ENCODE results near the gene SLC25A11.
"Not testable (repeated sequence)": the region's sequence is repeated elsewhere in the genome, so short reads cannot be mapped to it uniquely, and the experiment has no call there.

The SLC25A11 gene

GRCh38 chr17:4919511-4920047, 20.3 kb downstream of the SLC25A11 start:
- Histone ChIP-seq H3K27me3 (no peaks in the 10 kb centered on the region), H3K27ac (peak overlapping the region; percentile 39), H3K4me1 (ENCODE audit: control insufficient read depth in 1 of 2, insufficient read depth in 1 of 2, low read depth in 1 of 2, low read length in 1 of 2) (peaks cover 9 to 11% of the 10 kb centered on the region in 2 experiments), H3K36me3 (no peaks in the 10 kb centered on the region), H3K4me3 (ENCODE audit: low read depth in 1 of 2, low read length in 1 of 2) (no peak overlapping the region), H3K9me3 (no peaks in the 10 kb centered on the region)
- TF ChIP-seq, protein P1, sequence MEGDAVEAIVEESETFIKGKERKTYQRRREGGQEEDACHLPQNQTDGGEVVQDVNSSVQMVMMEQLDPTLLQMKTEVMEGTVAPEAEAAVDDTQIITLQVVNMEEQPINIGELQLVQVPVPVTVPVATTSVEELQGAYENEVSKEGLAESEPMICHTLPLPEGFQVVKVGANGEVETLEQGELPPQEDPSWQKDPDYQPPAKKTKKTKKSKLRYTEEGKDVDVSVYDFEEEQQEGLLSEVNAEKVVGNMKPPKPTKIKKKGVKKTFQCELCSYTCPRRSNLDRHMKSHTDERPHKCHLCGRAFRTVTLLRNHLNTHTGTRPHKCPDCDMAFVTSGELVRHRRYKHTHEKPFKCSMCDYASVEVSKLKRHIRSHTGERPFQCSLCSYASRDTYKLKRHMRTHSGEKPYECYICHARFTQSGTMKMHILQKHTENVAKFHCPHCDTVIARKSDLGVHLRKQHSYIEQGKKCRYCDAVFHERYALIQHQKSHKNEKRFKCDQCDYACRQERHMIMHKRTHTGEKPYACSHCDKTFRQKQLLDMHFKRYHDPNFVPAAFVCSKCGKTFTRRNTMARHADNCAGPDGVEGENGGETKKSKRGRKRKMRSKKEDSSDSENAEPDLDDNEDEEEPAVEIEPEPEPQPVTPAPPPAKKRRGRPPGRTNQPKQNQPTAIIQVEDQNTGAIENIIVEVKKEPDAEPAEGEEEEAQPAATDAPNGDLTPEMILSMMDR (IDR thresholded peaks at IDR 0.05) = no peak

DNA sequence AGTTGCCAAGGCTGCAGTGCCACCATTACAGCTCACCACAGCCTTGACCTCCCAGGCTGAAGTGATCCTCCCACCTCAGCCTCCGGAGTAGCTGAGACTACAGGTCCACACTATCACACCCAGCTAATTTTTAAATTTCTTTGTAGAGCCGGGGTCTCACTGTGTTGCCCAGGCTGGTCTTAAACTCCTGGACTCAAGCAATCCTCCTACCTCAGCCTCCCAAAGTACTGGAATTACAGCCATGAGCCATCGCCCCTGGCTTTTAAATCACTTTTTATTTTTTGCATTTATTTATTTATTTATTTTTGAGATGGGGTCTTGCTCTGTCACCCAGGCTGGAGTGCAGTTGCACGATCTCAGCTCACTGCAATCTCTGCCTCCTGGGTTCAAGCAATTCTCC, 25.3 kb downstream of the SLC25A11 start:
- H3K27ac ChIP-seq; H3K4me3 ChIP-seq (ENCODE audit: low read depth in 1 of 2, low read length in 1 of 2); H3K9me3 ChIP-seq; H3K4me1 ChIP-seq (ENCODE audit: control insufficient read depth in 1 of 2, insufficient read depth in 1 of 2, low read depth in 1 of 2, low read length in 1 of 2); H3K27me3 ChIP-seq; H3K36me3 ChIP-seq: not testable (repeated sequence)

GRCh38 chr17:4913994-4914393, 25.9 kb downstream of the SLC25A11 start:
- Histone ChIP-seq H3K9me3 (no peaks in the 10 kb centered on the region), H3K4me3 (ENCODE audit: low read depth in 1 of 2, low read length in 1 of 2) (no peak overlapping the region), H3K27me3 (no peaks in the 10 kb centered on the region), H3K36me3 (no peaks in the 10 kb centered on the region), H3K4me1 (ENCODE audit: control insufficient read depth in 1 of 2, insufficient read depth in 1 of 2, low read depth in 1 of 2, low read length in 1 of 2) (peaks cover 4 to 5% of the 10 kb centered on the region in 2 experiments), H3K27ac (no peak overlapping the region)
- TF ChIP-seq, protein P1 (IDR thresholded peaks at IDR 0.05) = no peak

DNA sequence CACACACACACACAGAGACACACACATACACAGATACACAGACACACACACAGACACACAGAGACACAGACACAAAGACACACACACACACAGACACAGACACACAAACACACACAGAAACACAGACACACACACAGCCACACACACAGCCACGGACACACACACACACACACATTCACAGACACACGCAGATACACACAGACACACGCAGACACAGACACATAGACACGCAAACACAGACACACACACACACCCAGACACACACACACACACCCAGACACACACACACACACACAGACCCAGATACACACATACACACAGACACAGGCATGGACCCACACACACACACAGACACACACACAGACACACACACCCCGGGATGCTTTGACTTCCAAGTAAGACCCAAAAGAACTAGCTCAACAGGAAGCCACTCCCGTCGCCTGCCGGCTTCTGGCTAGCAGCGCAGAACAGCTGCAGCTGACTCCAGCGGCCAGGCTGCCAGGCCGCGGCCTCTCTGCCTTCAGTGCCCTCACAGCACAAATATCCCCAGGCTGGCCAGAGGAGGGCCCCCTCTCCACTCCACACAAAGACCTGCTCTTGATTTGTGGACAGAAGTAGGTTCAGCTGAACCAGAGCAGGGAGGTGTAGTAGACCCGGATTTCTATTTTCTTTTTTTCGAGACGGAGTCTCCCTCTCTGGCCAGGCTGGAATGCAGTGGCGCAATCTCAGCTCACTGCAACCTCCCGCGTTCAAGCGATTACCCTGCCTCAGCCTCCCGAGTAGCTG, 30.9 kb downstream of the SLC25A11 start:
- Histone ChIP-seq H3K4me1 (ENCODE audit: control insufficient read depth in 1 of 2, insufficient read depth in 1 of 2, low read depth in 1 of 2, low read length in 1 of 2) (peaks cover 6 to 7% of the 10 kb centered on the region in 2 experiments), H3K36me3 (no peaks in the 10 kb centered on the region), H3K27me3 (peaks cover 25% of the 10 kb centered on the region), H3K27ac (peak overlapping the region; percentile 51), H3K4me3 (ENCODE audit: low read depth in 1 of 2, low read length in 1 of 2) (no peak overlapping the region), H3K9me3 (no peaks in the 10 kb centered on the region)
- TF ChIP-seq, protein P1 (IDR thresholded peaks at IDR 0.05) = peak; percentile 89

DNA sequence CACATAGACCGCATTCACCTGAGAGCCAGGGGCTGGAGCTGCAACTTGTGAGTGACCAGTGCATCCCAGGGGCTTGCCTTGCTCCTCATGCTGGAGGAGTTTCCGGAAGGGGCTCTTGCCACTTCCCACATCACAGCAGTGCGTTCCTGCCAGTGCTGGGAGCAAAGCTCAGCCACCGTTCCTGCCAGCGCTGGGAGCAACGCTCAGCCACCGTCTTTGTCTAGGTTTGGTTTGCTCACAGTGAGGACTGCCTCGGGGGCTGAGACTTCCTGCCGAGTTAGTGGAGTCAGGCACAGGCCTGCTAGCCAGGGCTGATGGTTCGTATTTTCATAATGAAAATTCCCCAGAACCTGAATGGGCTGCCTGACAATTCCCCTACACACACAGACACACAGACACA, 31.5 kb downstream of the SLC25A11 start:
- H3K4me1 ChIP-seq (ENCODE audit: control insufficient read depth in 1 of 2, insufficient read depth in 1 of 2, low read depth in 1 of 2, low read length in 1 of 2) = peaks cover 6 to 10% of the 10 kb centered on the region in 2 experiments
- H3K27me3 ChIP-seq = peaks cover 27% of the 10 kb centered on the region
- no peaks in the 10 kb centered on the region for H3K36me3 ChIP-seq
- H3K4me3 ChIP-seq (ENCODE audit: low read depth in 1 of 2, low read length in 1 of 2) = no peak overlapping the region
- no peak overlapping the region for H3K27ac ChIP-seq
- no peaks in the 10 kb centered on the region for H3K9me3 ChIP-seq
- TF ChIP-seq, protein P1 (IDR thresholded peaks at IDR 0.05) = no peak

GRCh38 chr17:4906642-4907041, 33.2 kb downstream of the SLC25A11 start:
- H3K27ac ChIP-seq; H3K9me3 ChIP-seq; H3K4me3 ChIP-seq (ENCODE audit: low read depth in 1 of 2, low read length in 1 of 2); H3K36me3 ChIP-seq: not testable (repeated sequence)
- peaks cover 44% of the 10 kb centered on the region for H3K27me3 ChIP-seq
- peaks cover 19 to 27% of the 10 kb centered on the region in 2 experiments for H3K4me1 ChIP-seq (ENCODE audit: control insufficient read depth in 1 of 2, insufficient read depth in 1 of 2, low read depth in 1 of 2, low read length in 1 of 2)

Data from neutrophil (primary cell).